NCI-H1436 (cell line): Measurements from ENCODE around the gene CXCL14.
A peak's percentile ranks its signal among the peaks of the same experiment; 100 is the strongest.

Experiments used
- DNase-seq: peaks from one replicate; lab custom pipeline; 2025; lab: John Stamatoyannopoulos, UW

Gene CXCL14

GRCh38 chr5:135568246-135568645, 10.5 kb downstream of the CXCL14 start:
- DNase-seq = no peak

- DNase-seq = no peak
Observed at GRCh38 chr5:135567661-135568060, 11.1 kb downstream of the CXCL14 start.

GRCh38 chr5:135566422-135567400, 12.1 kb downstream of the CXCL14 start:
- no peak for DNase-seq

GRCh38 chr5:135565725-135566421, 12.9 kb downstream of the CXCL14 start:
- peak; percentile 67 for DNase-seq

GRCh38 chr5:135565266-135565665, 13.5 kb downstream of the CXCL14 start:
- DNase-seq = no peak

GRCh38 chr5:135564331-135564730, 14.5 kb downstream of the CXCL14 start:
- DNase-seq = no peak

- no peak for DNase-seq
Observed at GRCh38 chr5:135561266-135561665, 17.5 kb downstream of the CXCL14 start.

- peak; percentile 80 for DNase-seq
Observed at GRCh38 chr5:135560858-135561257, 17.9 kb downstream of the CXCL14 start.

- DNase-seq = no peak
Observed at GRCh38 chr5:135559354-135559753, 19.4 kb downstream of the CXCL14 start.

- DNase-seq = no peak
Observed at GRCh38 chr5:135557076-135557838, 21.5 kb downstream of the CXCL14 start.

GRCh38 chr5:135556620-135557019, 22.2 kb downstream of the CXCL14 start:
- no peak for DNase-seq

- DNase-seq = no peak
Observed at GRCh38 chr5:135555530-135555929, 23.3 kb downstream of the CXCL14 start.

- DNase-seq = no peak
Observed at GRCh38 chr5:135553688-135554462, 24.9 kb downstream of the CXCL14 start.

- DNase-seq = peak; percentile 64
Observed at GRCh38 chr5:135551593-135552447, 27.0 kb downstream of the CXCL14 start.

GRCh38 chr5:135549413-135549812, 29.4 kb downstream of the CXCL14 start:
- DNase-seq = no peak

- no peak for DNase-seq
Observed at GRCh38 chr5:135547590-135548254, 31.1 kb downstream of the CXCL14 start.

- no peak for DNase-seq
Observed at GRCh38 chr5:135546912-135547311, 31.9 kb downstream of the CXCL14 start.

- DNase-seq = no peak
Observed at GRCh38 chr5:135546101-135546500, 32.7 kb downstream of the CXCL14 start.

GRCh38 chr5:135545099-135545498, 33.7 kb downstream of the CXCL14 start:
- DNase-seq = no peak
